ENCODE data around the gene STRN4.

Gene STRN4

DNA sequence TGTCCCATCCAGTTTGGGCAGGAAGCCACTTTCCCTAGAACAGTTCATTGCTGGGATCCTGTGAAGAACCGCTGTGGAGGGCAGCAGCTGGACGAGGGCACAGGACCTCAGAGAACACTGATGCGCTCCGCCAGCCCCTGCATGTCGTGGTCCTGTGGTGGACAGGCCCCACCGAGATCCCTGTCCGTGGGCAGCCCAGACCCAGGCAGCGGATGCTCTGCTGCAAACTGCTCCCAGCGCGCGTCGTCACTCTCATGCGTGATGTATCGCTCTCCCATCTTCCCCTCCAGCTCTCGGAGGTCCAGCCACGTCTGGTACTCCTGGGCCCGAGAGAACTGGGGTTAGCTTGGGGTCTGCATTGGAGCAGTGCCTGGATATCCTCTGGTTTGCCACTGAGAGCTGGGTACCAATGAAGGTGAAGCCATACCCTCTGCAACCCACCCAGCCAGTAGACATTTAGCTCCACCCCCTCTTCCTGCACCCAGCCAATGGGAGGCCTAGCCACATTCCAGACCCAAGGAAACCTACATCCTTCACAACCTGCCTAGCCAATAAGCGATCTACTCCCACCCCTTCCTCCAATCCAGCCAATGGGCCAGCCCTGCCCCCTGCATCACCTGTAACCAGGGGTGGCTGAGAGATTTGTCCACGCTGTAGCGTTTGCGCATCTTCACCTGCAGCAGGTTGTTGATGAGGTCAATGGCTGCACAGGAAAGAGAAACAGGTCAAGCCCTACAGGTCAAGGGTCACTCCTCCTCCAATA lies 71.7 kb downstream of the STRN4 start:
- TF ChIP-seq GATA2 (IDR thresholded peaks at IDR 0.05; ENCODE audit: low read depth, low read length) (no peak), GATA3 (IDR thresholded peaks at IDR 0.05; ENCODE audit: low read depth, low read length) (no peak)

- TF ChIP-seq GATA3 (IDR thresholded peaks at IDR 0.05; ENCODE audit: low read depth, low read length) (no peak), GATA2 (IDR thresholded peaks at IDR 0.05; ENCODE audit: low read depth, low read length) (no peak)
These were observed 75.4 kb downstream of the STRN4 start for GRCh38 chr19:46670813-46671212.

All from SH-SY5Y (cell line).